ENCODE results near the gene VENTX.
"Not testable (repeated sequence)": the region's sequence is repeated elsewhere in the genome, so short reads cannot be mapped to it uniquely, and the experiment has no call there.

The VENTX gene

GRCh38 chr10:133254421-133255120, 16.9 kb downstream of the VENTX start:
- no peak for DNase-seq (ENCODE audit: low read depth)

DNA sequence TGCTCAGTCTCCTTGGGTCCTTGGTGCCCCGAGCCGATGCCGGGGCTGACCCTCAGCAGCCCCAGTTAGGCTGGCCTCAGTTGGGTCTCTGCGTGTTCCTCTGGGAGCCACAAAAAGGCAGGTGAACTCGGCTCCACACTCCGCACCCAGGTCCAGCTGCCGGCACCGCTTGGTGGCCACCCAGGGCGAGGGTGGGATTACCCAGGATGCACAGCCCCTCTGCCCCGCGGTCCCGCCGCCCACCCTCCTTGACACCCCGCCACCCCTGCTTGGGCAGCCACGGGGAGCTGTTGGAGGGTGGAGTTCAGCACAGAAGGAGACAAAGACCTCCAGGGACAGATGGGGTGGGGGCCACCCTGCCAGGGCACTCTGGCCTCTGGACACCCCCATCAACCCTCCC, 17.7 kb downstream of the VENTX start:
- no peak for DNase-seq (ENCODE audit: low read depth)

DNA sequence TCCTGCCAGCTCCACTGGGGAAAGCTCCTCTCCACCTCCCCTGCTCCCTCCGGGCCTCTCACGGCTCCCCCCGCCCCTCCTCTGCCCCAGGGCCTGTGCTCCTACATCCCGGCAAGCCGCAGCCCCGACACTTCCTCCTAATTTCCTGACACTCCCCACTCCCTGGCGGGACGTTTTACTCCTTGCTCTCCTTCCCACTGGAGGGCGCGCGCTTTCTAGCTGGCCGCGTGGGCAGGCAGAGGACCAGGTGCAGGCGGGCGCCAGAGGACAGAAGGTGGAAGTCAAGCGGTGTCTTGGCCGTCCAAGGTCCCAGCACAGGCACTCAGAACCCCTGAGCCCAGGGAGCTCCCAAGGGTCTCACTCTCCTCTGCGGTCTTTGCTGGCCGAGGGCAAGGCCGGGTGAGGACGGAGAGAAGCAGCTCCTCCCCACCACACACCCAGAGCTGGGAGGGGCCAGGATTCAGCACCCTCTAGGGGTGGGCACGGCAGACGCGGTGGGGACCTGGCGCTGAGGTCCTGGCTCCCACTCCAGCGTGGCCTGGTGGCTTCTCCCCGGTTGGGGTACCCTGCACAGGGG, 19.9 kb downstream of the VENTX start:
- DNase-seq (ENCODE audit: low read depth) = no peak

DNA sequence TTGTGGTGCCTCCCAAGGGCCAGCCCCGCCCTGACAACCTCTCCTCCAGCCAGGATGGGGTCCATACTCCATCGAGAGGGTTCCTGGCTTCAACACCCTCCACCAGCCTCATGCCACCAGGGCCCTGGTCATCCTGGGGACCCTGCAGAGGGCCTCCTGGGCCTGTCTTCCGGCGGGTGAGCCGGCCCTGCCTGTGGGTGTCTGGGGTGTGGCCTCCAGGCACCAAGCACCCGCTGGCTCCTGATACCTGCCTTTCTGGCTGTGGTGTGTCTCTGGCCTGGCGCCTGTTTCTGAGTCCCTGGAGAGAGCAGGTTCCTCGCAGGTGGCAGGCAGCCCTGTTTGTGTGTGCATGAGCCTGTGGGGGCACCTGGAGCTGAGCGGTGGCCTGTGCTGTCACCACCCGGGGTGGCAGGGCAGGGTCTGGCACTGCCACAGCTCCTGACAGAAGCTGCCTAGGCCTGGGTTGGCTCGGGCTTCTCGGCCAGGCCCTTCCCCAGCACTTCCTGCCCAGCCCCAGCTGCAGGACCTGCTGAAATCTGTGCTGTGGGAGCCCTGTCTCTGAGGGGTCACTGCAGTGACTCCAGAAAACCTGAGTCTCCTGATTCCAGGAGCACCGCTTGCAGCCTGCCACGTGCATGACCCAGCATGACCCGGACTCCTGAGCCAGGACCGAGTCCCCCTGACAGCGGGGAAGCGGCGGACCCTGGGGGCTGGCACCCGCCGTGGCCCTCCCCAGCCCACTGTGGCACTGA, 20.6 kb downstream of the VENTX start:
- DNase-seq (ENCODE audit: low read depth) = no peak

GRCh38 chr10:133258818-133259601, 21.4 kb downstream of the VENTX start:
- DNase-seq (ENCODE audit: low read depth) = peak; percentile 77

DNA sequence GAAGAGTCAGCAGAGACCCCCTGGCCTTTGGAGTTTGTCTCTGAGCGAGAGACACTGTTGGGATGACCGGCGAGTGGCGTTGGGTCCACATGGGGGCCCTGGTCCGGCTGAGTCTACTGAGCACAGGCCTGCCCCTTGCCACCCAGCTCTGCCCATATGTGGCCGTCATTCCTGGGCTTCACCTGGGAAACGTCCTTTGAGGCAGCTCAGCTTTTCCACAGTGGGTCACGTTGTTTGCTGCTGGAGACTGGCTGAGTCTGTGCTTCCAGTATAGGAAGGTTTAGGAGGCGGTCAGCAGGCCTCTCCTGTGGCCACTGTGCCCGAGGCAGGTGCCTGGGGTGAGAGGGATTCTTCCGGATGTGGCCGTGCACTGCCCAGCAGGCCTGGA, 21.9 kb downstream of the VENTX start:
- no peak for DNase-seq (ENCODE audit: low read depth)

- DNase-seq (ENCODE audit: low read depth) = peak; percentile 59
Observed at GRCh38 chr10:133260895-133261725, 23.5 kb downstream of the VENTX start.

- DNase-seq (ENCODE audit: low read depth) = peak; percentile 79
Observed at GRCh38 chr10:133261726-133262325, 24.2 kb downstream of the VENTX start.

GRCh38 chr10:133262696-133263095, 25.0 kb downstream of the VENTX start:
- no peak for DNase-seq (ENCODE audit: low read depth)

GRCh38 chr10:133263674-133264073, 26.0 kb downstream of the VENTX start:
- DNase-seq (ENCODE audit: low read depth) = no peak

DNA sequence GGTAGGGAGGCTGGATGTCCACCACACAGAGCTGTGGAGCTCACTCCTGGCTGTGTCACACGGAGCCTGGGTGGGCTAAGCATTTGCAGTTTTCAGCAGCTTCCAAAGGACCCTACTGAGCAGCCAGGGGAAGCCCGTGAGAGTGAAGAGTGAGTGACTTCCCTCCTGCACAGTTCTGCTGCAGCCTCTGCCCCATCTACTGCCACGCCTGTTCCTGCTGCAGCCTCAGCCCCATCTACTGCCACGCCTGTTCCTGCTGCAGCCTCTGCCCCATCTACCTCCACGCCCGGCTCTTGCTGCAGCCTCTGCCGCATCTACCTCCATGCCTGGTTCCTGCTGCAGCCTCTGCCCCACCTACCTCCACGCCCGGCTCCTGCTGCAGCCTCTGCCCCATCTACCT, 26.8 kb downstream of the VENTX start:
- DNase-seq (ENCODE audit: low read depth) = no peak

DNA sequence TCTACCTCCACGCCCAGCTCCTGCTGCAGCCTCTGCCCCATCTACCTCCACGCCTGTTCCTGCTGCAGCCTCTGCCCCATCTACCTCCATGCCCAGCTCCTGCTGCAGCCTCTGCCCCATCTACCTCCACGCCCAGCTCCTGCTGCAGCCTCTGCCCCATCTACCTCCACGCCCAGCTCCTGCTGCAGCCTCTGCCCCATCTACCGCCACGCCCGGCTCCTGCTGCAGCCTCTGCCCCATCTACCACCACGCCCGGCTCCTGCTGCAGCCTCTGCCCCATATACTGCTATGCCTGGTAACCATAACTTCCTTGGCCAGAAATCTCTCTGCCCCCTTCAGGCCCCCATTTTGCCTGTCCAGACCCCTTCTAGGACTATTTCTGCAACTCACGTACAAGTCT, 27.4 kb downstream of the VENTX start:
- DNase-seq (ENCODE audit: low read depth) = not testable (repeated sequence)

DNA sequence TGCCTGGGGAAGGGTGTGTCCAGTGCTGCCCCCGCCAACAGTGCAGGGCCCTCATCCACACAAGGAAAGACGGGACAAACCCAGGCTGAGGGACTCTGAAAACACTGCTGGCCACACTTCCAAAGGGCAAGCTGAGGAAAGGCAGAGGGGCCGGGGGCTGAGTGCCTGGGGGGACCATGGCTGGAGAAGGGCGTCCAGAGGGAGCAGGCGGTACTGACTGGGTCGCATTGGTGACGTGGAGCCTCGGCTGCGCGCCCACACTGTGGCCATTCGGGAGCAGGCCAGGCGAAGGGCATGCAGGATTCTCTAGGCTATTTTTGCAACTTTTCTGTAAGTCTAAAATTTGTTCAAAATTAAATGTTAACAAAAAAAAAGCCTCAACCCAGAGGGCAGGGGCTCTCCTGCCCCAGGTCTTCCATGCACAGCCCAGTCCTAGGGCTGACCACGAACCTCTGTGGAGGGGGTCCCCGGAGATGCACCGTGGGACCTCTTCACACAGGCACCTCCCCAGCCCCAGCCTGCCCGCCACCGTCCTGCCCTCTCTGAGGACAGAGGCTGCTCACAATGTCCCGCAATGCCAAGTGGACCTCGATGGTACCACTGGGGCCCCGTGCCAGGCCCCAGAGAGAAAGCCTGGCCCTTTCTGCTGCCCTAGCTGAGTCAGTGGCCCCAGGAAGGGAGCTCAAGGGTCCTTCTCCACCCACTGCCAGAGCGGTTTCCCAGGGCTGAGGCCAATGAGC, 28.6 kb downstream of the VENTX start:
- DNase-seq (ENCODE audit: low read depth) = no peak

DNA sequence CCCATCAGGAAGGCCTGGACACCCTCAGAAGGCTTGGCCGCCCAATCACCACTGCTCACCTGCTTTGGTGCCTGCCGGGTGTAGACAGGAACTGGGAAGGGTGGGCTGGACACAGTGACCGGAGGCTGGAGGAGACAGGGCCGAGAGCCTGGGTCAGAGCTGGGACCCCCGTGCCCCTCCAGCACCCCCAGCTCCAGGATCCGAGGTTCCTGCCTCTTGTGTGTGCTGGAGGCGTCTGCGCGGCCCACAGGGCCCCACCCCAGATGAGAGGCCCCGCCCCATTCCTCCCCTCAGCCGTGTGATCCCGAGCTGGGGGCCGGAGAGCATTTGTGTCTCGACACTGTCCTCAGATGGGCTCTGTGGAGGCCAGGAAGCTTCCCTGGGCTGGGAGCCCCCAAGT, 29.6 kb downstream of the VENTX start:
- DNase-seq (ENCODE audit: low read depth) = no peak

DNA sequence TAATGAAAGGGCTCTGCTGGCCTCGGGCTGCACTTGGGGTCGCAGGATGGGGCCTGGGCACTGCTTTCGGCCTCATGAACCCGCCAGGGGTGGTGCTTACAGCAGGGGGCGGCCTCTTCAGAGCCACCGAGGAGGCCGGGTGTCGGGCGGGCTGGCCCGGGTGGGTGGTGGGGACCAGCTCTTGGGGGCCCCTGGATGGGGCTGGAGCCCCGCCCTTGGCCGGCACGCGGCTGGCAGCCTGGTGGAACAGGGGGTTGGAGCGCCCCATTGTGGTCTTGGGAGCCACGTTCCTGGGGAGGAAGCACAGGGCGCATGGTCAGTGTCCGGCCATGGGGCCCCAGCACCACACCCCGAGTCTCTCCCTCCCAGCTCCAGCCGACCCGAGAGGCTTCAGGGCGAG, 30.2 kb downstream of the VENTX start:
- DNase-seq (ENCODE audit: low read depth) = no peak

DNA sequence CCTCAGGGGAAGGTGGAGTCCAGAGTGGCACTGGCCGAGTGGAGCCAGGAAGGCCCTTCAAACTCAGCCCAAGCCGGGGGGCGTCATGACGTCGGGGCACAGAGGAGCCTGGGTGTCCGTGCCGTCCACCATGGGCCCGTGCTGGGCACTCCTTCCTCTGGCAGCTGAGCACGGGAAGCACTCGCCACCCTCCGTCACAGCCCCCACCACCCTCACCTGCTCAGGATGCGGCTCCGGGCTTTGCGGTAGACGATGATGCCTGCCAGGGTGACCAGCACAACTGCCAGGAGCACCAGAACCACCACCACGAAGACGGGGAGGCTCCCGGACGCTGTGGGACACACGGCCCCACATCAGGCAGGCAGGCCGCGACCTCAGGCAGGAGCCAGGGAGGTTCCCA, 30.9 kb downstream of the VENTX start:
- DNase-seq (ENCODE audit: low read depth) = no peak

DNA sequence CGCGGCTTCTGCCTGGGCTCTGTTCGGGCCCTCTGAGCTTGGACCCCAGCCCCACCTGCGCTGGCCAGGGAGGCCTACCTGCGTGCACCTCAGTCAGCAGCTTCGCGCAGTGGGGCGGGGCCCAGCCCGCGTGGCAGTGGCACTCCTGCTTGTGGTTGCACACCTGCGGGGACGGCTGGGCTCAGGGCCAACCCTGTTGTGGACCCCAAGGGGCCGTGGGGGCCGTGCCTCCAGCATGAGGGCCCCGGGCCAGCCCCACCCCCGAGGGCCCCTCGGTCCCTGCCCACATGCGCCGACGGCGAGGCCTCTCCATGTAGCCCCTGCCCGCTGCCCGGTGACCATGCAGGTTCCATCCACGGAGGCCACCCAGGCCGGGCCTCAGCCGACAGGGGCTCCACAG, 31.7 kb downstream of the VENTX start:
- DNase-seq (ENCODE audit: low read depth) = no peak

GRCh38 chr10:133270204-133270603, 32.5 kb downstream of the VENTX start:
- no peak for DNase-seq (ENCODE audit: low read depth)

DNA sequence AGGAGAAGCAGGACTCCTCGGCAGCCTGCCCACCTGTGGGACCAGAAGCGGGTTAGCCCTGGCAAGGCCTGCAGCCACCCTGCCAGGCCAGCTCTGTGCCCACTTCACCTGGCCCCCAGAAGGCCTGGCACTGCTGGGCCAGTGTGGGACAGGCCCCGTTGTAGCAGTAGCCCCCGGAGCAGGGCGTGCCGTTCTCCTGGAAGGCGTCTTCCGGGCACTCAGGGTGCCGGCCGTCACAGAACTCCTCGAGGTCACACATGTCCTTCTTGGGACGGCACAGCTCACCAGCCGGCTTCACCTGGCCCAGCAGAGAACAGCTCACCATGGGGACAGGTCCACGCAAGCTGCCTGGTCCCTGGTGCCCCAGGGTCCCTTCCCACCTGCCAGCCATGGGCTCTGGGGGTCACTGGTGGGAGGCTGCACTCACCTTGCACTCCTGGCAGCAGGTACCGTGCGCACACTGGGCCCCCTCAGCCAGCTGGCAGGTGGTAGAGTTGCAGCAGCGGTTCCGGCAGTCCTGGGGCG, 33.2 kb downstream of the VENTX start:
- no peak for DNase-seq (ENCODE audit: low read depth)

Data from stimulated activated CD8-positive, alpha-beta memory T cell treated with anti-CD3 and anti-CD28 coated beads, Interleukin-4, amount 100 ng/mL, for 24 hours (primary cell).